NCI-H1105 treated with DMSO at 0.1 percent for 48 hours (cell line): Measurements from ENCODE around the gene CT47C1.

Experiments
- DNase-seq: peaks from one replicate; lab custom pipeline; 2025; lab: John Stamatoyannopoulos, UW

The CT47C1 gene

GRCh38 chrX:119073911-119074310 lies 1.1 kb downstream of the CT47C1 start:
- no peak for DNase-seq

GRCh38 chrX:119075270-119076025 lies 2.7 kb downstream of the CT47C1 start:
- DNase-seq: no peak

GRCh38 chrX:119082278-119082677 lies 9.5 kb downstream of the CT47C1 start:
- no peak for DNase-seq

- DNase-seq: no peak
Observed at GRCh38 chrX:119084766-119085165, 12.0 kb downstream of the CT47C1 start.

- DNase-seq: no peak
Observed at GRCh38 chrX:119087121-119087520, 14.3 kb downstream of the CT47C1 start.

- DNase-seq: no peak
Observed at GRCh38 chrX:119089619-119090018, 16.8 kb downstream of the CT47C1 start.

- no peak for DNase-seq
Observed at GRCh38 chrX:119090627-119091026, 17.8 kb downstream of the CT47C1 start.

GRCh38 chrX:119093991-119094735 lies 21.4 kb downstream of the CT47C1 start:
- no peak for DNase-seq

GRCh38 chrX:119094819-119095218 lies 22.0 kb downstream of the CT47C1 start:
- no peak for DNase-seq

- DNase-seq: no peak
Observed at GRCh38 chrX:119095936-119096335, 23.1 kb downstream of the CT47C1 start.

- no peak for DNase-seq
Observed at GRCh38 chrX:119101168-119101567, 28.4 kb downstream of the CT47C1 start.

- DNase-seq: no peak
Observed at GRCh38 chrX:119105826-119106225, 33.0 kb downstream of the CT47C1 start.

GRCh38 chrX:119107206-119107605 lies 34.4 kb downstream of the CT47C1 start:
- DNase-seq: no peak

- peak; percentile 9 for DNase-seq
Observed at GRCh38 chrX:119118780-119119395, 46.1 kb downstream of the CT47C1 start.

- no peak for DNase-seq
Observed at GRCh38 chrX:119121341-119121740, 48.5 kb downstream of the CT47C1 start.
